Neuronal stem cell (in vitro differentiated cells): ENCODE results near the gene TLE3.
A peak's percentile ranks its signal among the peaks of the same experiment; 100 is the strongest.

Source experiments
- DNase-seq: peaks from one replicate; pipeline ENCODE4 v3.0.0-alpha.2; 2013; ENCODE audit warnings: low spot score
- H2AFZ ChIP-seq: one replicate; pipeline ENCODE4 v1.6.1; 2013; ENCODE audit warnings: mild to moderate bottlenecking, low read length, inconsistent platforms
- H2AK5ac ChIP-seq: 2 replicates; pipeline ENCODE4 v1.6.1; 2013; ENCODE audit warnings: low read depth, mild to moderate bottlenecking, inconsistent platforms, low read length, moderate library complexity, mixed read lengths
- H2BK120ac ChIP-seq: 2 replicates; pipeline ENCODE4 v1.6.1; 2013; ENCODE audit warnings: low read depth, mild to moderate bottlenecking, inconsistent platforms, low read length, moderate library complexity, mixed read lengths
- H2BK12ac ChIP-seq: one replicate; pipeline ENCODE4 v1.6.1; 2013; ENCODE audit warnings: low read length, inconsistent platforms
- H2BK15ac ChIP-seq: 2 replicates; pipeline ENCODE4 v1.6.1; 2013; ENCODE audit warnings: mild to moderate bottlenecking, low read length, inconsistent platforms, mixed read lengths
- H2BK5ac ChIP-seq: one replicate; pipeline ENCODE4 v1.6.1; 2013; ENCODE audit warnings: inconsistent platforms, mild to moderate bottlenecking, low read length, moderate library complexity
- H3K14ac ChIP-seq: one replicate; pipeline ENCODE4 v1.6.1; 2013; ENCODE audit warnings: low read length, inconsistent platforms
- H3K18ac ChIP-seq: 2 replicates; pipeline ENCODE4 v1.6.1; 2013; ENCODE audit warnings: low read length, inconsistent platforms
- H3K23ac ChIP-seq: 2 replicates; pipeline ENCODE4 v1.6.1; 2013; ENCODE audit warnings: low read depth, mild to moderate bottlenecking, mixed read lengths, low read length, inconsistent platforms; ENCODE audit not compliant: poor library complexity
- H3K27ac ChIP-seq: replicated peaks from 3 replicates; pipeline ENCODE4 v1.5.1; 2013; ENCODE audit warnings: low read length, inconsistent platforms
- H3K27me3 ChIP-seq, 3 experiments: 2 replicates each; pipeline ENCODE4 v1.6.1; 2013; ENCODE audit warnings: low read length in 3 of 3, mild to moderate bottlenecking in 2 of 3, inconsistent platforms in 1 of 3, low read depth in 1 of 3, mixed read lengths in 1 of 3, moderate library complexity in 1 of 3; ENCODE audit not compliant: control insufficient read depth in 3 of 3, insufficient read depth in 3 of 3
- H3K36me3 ChIP-seq, 2 donors: replicated peaks in 1 of 2; 2 replicates each; pipeline ENCODE4 v1.6.1; 2013; ENCODE audit warnings: low read length in 2 of 2; ENCODE audit not compliant: control insufficient read depth in 2 of 2, insufficient read depth in 2 of 2
- H3K4ac ChIP-seq: 2 replicates; pipeline ENCODE4 v1.6.1; 2013; ENCODE audit warnings: inconsistent platforms, mild to moderate bottlenecking, low read length, moderate library complexity
- H3K4me1 ChIP-seq, 2 donors: 1 replicate in 1 of 2; 2 replicates in 1 of 2; pipeline ENCODE4 v1.6.1; 2013; ENCODE audit warnings: low read length in 2 of 2, low read depth in 1 of 2; ENCODE audit not compliant: control insufficient read depth in 2 of 2, insufficient read depth in 1 of 2
- H3K4me2 ChIP-seq: one replicate; pipeline ENCODE4 v1.6.1; 2013; ENCODE audit warnings: mild to moderate bottlenecking, low read length, inconsistent platforms; ENCODE audit not compliant: insufficient read depth, poor library complexity, severe bottlenecking
- H3K4me3 ChIP-seq, 2 donors: 2 replicates each; pipeline ENCODE4 v1.5.1; 2013; ENCODE audit warnings: low read length in 2 of 2, mild to moderate bottlenecking in 2 of 2, inconsistent platforms in 1 of 2, moderate library complexity in 1 of 2
- H3K79me1 ChIP-seq: one replicate; pipeline ENCODE4 v1.6.1; 2013; ENCODE audit warnings: low read depth, mild to moderate bottlenecking, inconsistent platforms, low read length, moderate library complexity
- H3K9ac ChIP-seq: one replicate; pipeline ENCODE4 v1.6.1; 2013; ENCODE audit warnings: mild to moderate bottlenecking, low read depth, low read length, inconsistent platforms; ENCODE audit not compliant: poor library complexity
- H3K9me3 ChIP-seq, 2 donors: replicated peaks in 1 of 2; 2 replicates each; pipeline versions ENCODE3 to v1.6.1; 2013; ENCODE audit warnings: low read length in 2 of 2, mild to moderate bottlenecking in 2 of 2, inconsistent platforms in 1 of 2, low read depth in 1 of 2, mixed read lengths in 1 of 2, moderate library complexity in 1 of 2; ENCODE audit not compliant: control insufficient read depth in 2 of 2, insufficient read depth in 1 of 2
- H4K8ac ChIP-seq: one replicate; pipeline ENCODE4 v1.6.1; 2013; ENCODE audit warnings: low read depth, mild to moderate bottlenecking, inconsistent platforms, low read length, moderate library complexity
- H4K91ac ChIP-seq: one replicate; pipeline ENCODE4 v1.6.1; 2013; ENCODE audit warnings: low read length, low read depth, mild to moderate bottlenecking, inconsistent platforms; ENCODE audit not compliant: poor library complexity
- WGBS, 2 donors: extraction: QIAGEN DNeasy Blood & Tissue Kit; methylation state at CpG; one replicate each; pipeline ENCODE4 v1.1.7; 2013; ENCODE audit warnings: missing lambda C conversion rate in 2 of 2, mixed read lengths in 1 of 2; ENCODE audit not compliant: insufficient read length in 2 of 2, insufficient replicate concordance in 1 of 2; ENCODE audit errors: extremely low coverage in 2 of 2; 5-methylcytosine and 5-hydroxymethylcytosine counted together

TLE3 gene

GRCh38 chr15:70125605-70126004 is 27.9 kb upstream of the TLE3 start:
- H2BK12ac ChIP-seq: no peak overlapping the region

GRCh38 chr15:70121624-70122302 is 24.0 kb upstream of the TLE3 start:
- peaks cover 0 to 56% (median 0%) of the 10 kb centered on the region in 3 experiments for H3K27me3 ChIP-seq
- no peak overlapping the region for H3K23ac ChIP-seq
- no peak overlapping the region for H2BK5ac ChIP-seq
- no peak overlapping the region for H4K8ac ChIP-seq
- H3K27ac ChIP-seq: no peak overlapping the region
- H3K14ac ChIP-seq: no peak overlapping the region
- H2AK5ac ChIP-seq: no peak overlapping the region
- H3K36me3 ChIP-seq: no peaks in the 10 kb centered on the region
- WGBS, 2 donors: no CpG with 5 or more reads among the region's 8 CpGs
- H3K9ac ChIP-seq: no peak overlapping the region
- H2AFZ ChIP-seq: no peak overlapping the region
- H3K4me3 ChIP-seq: no peak overlapping the region
- H2BK12ac ChIP-seq: no peak overlapping the region
- H3K4ac ChIP-seq: no peak overlapping the region
- H3K4me2 ChIP-seq: no peak overlapping the region
- peak overlapping the region; percentile 55 for H3K18ac ChIP-seq
- H3K79me1 ChIP-seq: no peaks in the 10 kb centered on the region
- H2BK120ac ChIP-seq: no peak overlapping the region
- DNase-seq: no peak
- H2BK15ac ChIP-seq: no peak overlapping the region
- no peaks in the 10 kb centered on the region for H3K4me1 ChIP-seq
- no peak overlapping the region for H4K91ac ChIP-seq
- no peaks in the 10 kb centered on the region for H3K9me3 ChIP-seq

More at GRCh38 chr15:70125605-70126004, 27.9 kb upstream of the TLE3 start:
- Histone ChIP-seq H3K4ac (no peak overlapping the region), H3K27ac (no peak overlapping the region), H2BK5ac (peak overlapping the region; percentile 26), H3K14ac (no peak overlapping the region), H3K79me1 (no peaks in the 10 kb centered on the region), H3K4me1 (peaks cover 0 to 2% of the 10 kb centered on the region in 2 donors), H3K4me3 (no peak overlapping the region), H3K27me3 (peaks cover 0 to 37% (median 0%) of the 10 kb centered on the region in 3 experiments), H3K9me3 (no peaks in the 10 kb centered on the region), H2AFZ (no peak overlapping the region), H2BK15ac (no peak overlapping the region), H3K9ac (no peak overlapping the region), H2AK5ac (no peak overlapping the region), H3K36me3 (no peaks in the 10 kb centered on the region), H4K8ac (no peak overlapping the region), H3K23ac (no peak overlapping the region), H3K4me2 (no peak overlapping the region), H3K18ac (no peak overlapping the region), H4K91ac (no peak overlapping the region), H2BK120ac (no peak overlapping the region)
- DNase-seq: no peak
- no CpG with 5 or more reads among the region's 5 CpGs for WGBS, 2 donors

DNA sequence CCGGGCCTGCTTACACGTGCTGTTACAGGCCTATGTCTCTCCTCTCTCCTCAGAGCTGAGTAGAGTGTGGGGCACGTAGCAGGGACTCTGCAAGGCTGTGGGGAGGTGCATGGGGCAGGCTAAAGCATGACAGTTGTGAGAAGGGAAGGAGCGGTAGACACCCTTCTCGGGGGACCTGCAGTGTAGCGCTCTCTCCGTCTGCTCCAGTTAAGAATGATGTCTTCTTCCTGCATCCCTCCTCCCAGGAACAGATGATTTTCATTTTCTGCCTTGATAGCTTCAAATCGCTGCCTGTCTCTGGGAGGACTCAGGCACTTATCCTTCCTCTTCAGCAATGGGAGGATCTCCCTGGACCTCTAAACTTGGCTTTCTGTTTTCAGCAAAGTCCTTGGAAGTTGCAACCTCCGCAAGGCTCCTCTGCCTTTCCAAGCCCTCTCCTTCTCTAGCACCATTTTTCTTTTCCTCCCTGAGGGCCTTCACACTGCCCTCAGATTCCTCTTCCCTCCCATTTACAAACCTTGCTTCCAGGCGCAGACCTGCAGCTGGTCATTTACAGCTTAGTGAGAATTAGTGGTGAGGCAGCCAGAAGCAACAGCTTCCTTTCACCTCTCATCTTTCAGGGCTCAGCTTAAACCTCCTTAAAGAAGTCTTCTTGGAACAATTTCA is 23.4 kb upstream of the TLE3 start:
- Histone ChIP-seq H2BK12ac (no peak overlapping the region), H3K14ac (no peak overlapping the region), H2BK120ac (no peak overlapping the region), H3K27ac (no peak overlapping the region), H2AK5ac (no peak overlapping the region), H3K27me3 (peaks cover 0 to 62% (median 0%) of the 10 kb centered on the region in 3 experiments), H3K36me3 (no peaks in the 10 kb centered on the region), H2BK5ac (no peak overlapping the region), H2BK15ac (no peak overlapping the region), H3K23ac (no peak overlapping the region), H3K4me2 (no peak overlapping the region), H3K4ac (no peak overlapping the region), H3K9me3 (no peaks in the 10 kb centered on the region), H2AFZ (no peak overlapping the region), H3K4me1 (no peaks in the 10 kb centered on the region), H3K4me3 (peak overlapping the region in 1 of 2 donors; percentile 65), H3K18ac (no peak overlapping the region), H4K8ac (no peak overlapping the region), H3K9ac (peak overlapping the region; percentile 18), H4K91ac (no peak overlapping the region), H3K79me1 (no peaks in the 10 kb centered on the region)
- WGBS, 2 donors: no CpG with 5 or more reads among the region's 10 CpGs
- no peak for DNase-seq

GRCh38 chr15:70119911-70120508 is 22.3 kb upstream of the TLE3 start:
- no peak overlapping the region for H3K4me3 ChIP-seq
- no peak overlapping the region for H3K4me2 ChIP-seq
- H4K8ac ChIP-seq: no peak overlapping the region
- DNase-seq: no peak
- no peak overlapping the region for H2BK15ac ChIP-seq
- H3K14ac ChIP-seq: no peak overlapping the region
- H3K9me3 ChIP-seq: no peaks in the 10 kb centered on the region
- peak overlapping the region; percentile 23 for H3K18ac ChIP-seq
- H2AFZ ChIP-seq: no peak overlapping the region
- no peak overlapping the region for H2BK120ac ChIP-seq
- no peaks in the 10 kb centered on the region for H3K36me3 ChIP-seq
- H2BK12ac ChIP-seq: no peak overlapping the region
- no peak overlapping the region for H4K91ac ChIP-seq
- H3K4ac ChIP-seq: no peak overlapping the region
- no peak overlapping the region for H3K27ac ChIP-seq
- peak overlapping the region; percentile 25 for H3K23ac ChIP-seq
- no CpG with 5 or more reads among the region's 5 CpGs for WGBS, 2 donors
- no peaks in the 10 kb centered on the region for H3K79me1 ChIP-seq
- no peak overlapping the region for H3K9ac ChIP-seq
- peaks cover 0 to 67% (median 0%) of the 10 kb centered on the region in 3 experiments for H3K27me3 ChIP-seq
- H2BK5ac ChIP-seq: no peak overlapping the region
- no peaks in the 10 kb centered on the region for H3K4me1 ChIP-seq
- peak overlapping the region; percentile 24 for H2AK5ac ChIP-seq
